Liver (tissue), 3 donors: ENCODE measurements around the gene KATNIP.

Experiments used
- ATF3 ChIP-seq: IDR thresholded peaks from 2 replicates; pipeline ENCODE4 v1.6.1; 2016; ENCODE audit warnings: antibody characterized with exemption
- CTCF ChIP-seq: fragments of 150-350 bp; IDR thresholded peaks from 2 replicates; pipeline ENCODE4 v1.5.1; 2017; ENCODE audit warnings: improper control_type of control experiment, low read depth, low read length; ENCODE audit not compliant: missing input control
- EGR1 ChIP-seq, 2 donors: IDR thresholded peaks; 2 replicates each; pipeline ENCODE4 v1.6.1; 2016 to 2018; ENCODE audit warnings: antibody characterized with exemption in 2 of 2, low read depth in 2 of 2
- FOXA1 ChIP-seq: IDR thresholded peaks from 2 replicates; pipeline ENCODE4 v1.6.1; 2016; ENCODE audit warnings: antibody characterized with exemption
- JUND ChIP-seq, 2 donors: IDR thresholded peaks; 2 replicates each; pipeline ENCODE4 v1.6.1; 2016; ENCODE audit warnings: antibody characterized with exemption in 2 of 2
- MAX ChIP-seq: IDR thresholded peaks from 2 replicates; pipeline ENCODE4 v1.6.1; 2016; ENCODE audit warnings: antibody characterized with exemption
- NR2F2 ChIP-seq: IDR thresholded peaks from 2 replicates; pipeline ENCODE4 v1.6.1; 2016; ENCODE audit warnings: antibody characterized with exemption
- REST ChIP-seq: IDR thresholded peaks from 2 replicates; pipeline ENCODE4 v1.6.1; 2016; ENCODE audit warnings: antibody characterized with exemption, mild to moderate bottlenecking
- RXRA ChIP-seq, 2 donors: IDR thresholded peaks; 2 replicates each; pipeline ENCODE4 v1.6.1; 2017 to 2018; ENCODE audit warnings: antibody characterized with exemption in 2 of 2, mild to moderate bottlenecking in 1 of 2
- SP1 ChIP-seq: IDR thresholded peaks from 2 replicates; pipeline ENCODE4 v1.6.1; 2018; ENCODE audit warnings: antibody characterized with exemption, mild to moderate bottlenecking
- TAF1 ChIP-seq: conservative IDR thresholded peaks from 2 replicates; pipeline ENCODE4 v1.6.1; 2016; ENCODE audit warnings: antibody characterized with exemption, mild to moderate bottlenecking
- YY1 ChIP-seq: IDR thresholded peaks from 2 replicates; pipeline ENCODE4 v1.6.1; 2016; ENCODE audit warnings: antibody characterized with exemption, mild to moderate bottlenecking
- donor health status: healthy.
- donor health status: healthy.

GRCh38 chr16:27539636-27540035 is 10.3 kb upstream of the KATNIP start:
- TF ChIP-seq CTCF: no peak
- TF ChIP-seq FOXA1: no peak
- TF ChIP-seq SP1: no peak
- TF ChIP-seq MAX: no peak
- TF ChIP-seq NR2F2: no peak
- no peak for TF ChIP-seq RXRA (IDR thresholded peaks at IDR 0.05)
- TF ChIP-seq ATF3: no peak
- no peak for TF ChIP-seq REST
- TF ChIP-seq YY1: no peak
- TF ChIP-seq TAF1: no peak
- no peak for TF ChIP-seq EGR1 (IDR thresholded peaks at IDR 0.05; ENCODE audit: low read depth in 2 of 2)
- no peak for TF ChIP-seq JUND (IDR thresholded peaks at IDR 0.05)
